Endothelial cell of umbilical vein (primary cell): ENCODE results near the gene SLC35G1. TPM values are rescaled to one million over a fixed set of nuclear protein-coding genes. Genes with fewer than 3 reads are reported as not detected.

ENCODE experiments used
- BruUV-seq: library from RNA; stranded (reverse); fragments of 400-500 nt; replicated peaks from 2 replicates; lab custom pipeline; 2021; lab: Mats Ljungman, UMichigan
- CTCF ChIA-PET: fragments of 300-600, 350-600 bp; sonication (Branson Sonifier 250); formaldehyde crosslinking; loops from one replicate; lab custom pipeline; 2021; ENCODE audit warnings: antibody characterized with exemption, inconsistent platforms; lab: Charles Lee
- POLR2A ChIA-PET: fragments of 300-600, 350-600 bp; sonication (Branson Sonifier 250); formaldehyde crosslinking; loops from one replicate; lab custom pipeline; 2021; ENCODE audit warnings: antibody characterized with exemption, inconsistent platforms; lab: Charles Lee
- DNase-seq: peaks from one replicate; pipeline ENCODE4 v3.0.0-alpha.2; 2011; ENCODE audit warnings: low read depth, low spot score
- FAIRE-seq: peaks from 2 replicates; lab custom pipeline; 2011; peaks lifted over from hg19 to GRCh38; lab: Jason Lieb, UNC
- H2AFZ ChIP-seq: 2 replicates; pipeline ENCODE4 v1.6.0; 2012; ENCODE audit warnings: low read depth, low read length, control low read depth, inconsistent platforms
- H3K27ac ChIP-seq: 2 replicates; pipeline ENCODE4 v1.5.1; 2011; ENCODE audit warnings: low read depth, mild to moderate bottlenecking, control low read depth, low read length, moderate library complexity; ENCODE audit not compliant: insufficient read depth
- H3K27me3 ChIP-seq, 2 experiments: 2 replicates each; pipeline versions ENCODE4 v1.6.0 to v1.6.1; 2011; ENCODE audit warnings: low read length in 2 of 2, mixed read lengths in 1 of 2; ENCODE audit not compliant: control insufficient read depth in 2 of 2, insufficient read depth in 2 of 2
- H3K36me3 ChIP-seq, 2 experiments: 2 replicates in 1 of 2; 3 replicates in 1 of 2; pipeline ENCODE4 v1.5.1; 2011; ENCODE audit warnings: low read length in 2 of 2, mild to moderate bottlenecking in 1 of 2, moderate library complexity in 1 of 2; ENCODE audit not compliant: control insufficient read depth in 2 of 2, insufficient read depth in 2 of 2; ENCODE audit errors: extremely low read depth in 1 of 2
- H3K4me1 ChIP-seq: 3 replicates; pipeline ENCODE4 v1.5.1; 2011; ENCODE audit warnings: mild to moderate bottlenecking, low read length; ENCODE audit not compliant: control insufficient read depth, insufficient read depth; ENCODE audit errors: extremely low read depth
- H3K4me2 ChIP-seq: 2 replicates; pipeline ENCODE4 v1.6.1; 2011; ENCODE audit warnings: low read length, control low read depth, mixed read lengths; ENCODE audit not compliant: insufficient read depth
- H3K4me3 ChIP-seq, 3 experiments: fragments of 200-600 bp in 1 of 3; sonication (generic), shearing (Covaris generic) in 1 of 3; replicated peaks in 1 of 3; 2 replicates each; pipeline ENCODE4 v1.5.1; 2011 to 2016; ENCODE audit warnings: control low read depth in 3 of 3, low read length in 3 of 3, mild to moderate bottlenecking in 2 of 3, inconsistent platforms in 1 of 3, low read depth in 1 of 3, moderate library complexity in 1 of 3; ENCODE audit not compliant: insufficient read depth in 1 of 3
- H3K79me2 ChIP-seq: 2 replicates; pipeline ENCODE4 v1.6.0; 2012; ENCODE audit warnings: low read length, inconsistent platforms; ENCODE audit not compliant: control insufficient read depth, insufficient read depth
- H3K9ac ChIP-seq: replicated peaks from 2 replicates; pipeline ENCODE3; 2011; ENCODE audit warnings: low read length, control low read depth; ENCODE audit not compliant: insufficient read depth; ENCODE audit errors: extremely low read depth
- H3K9me1 ChIP-seq: replicated peaks from 3 replicates; pipeline ENCODE4 v1.6.0; 2011; ENCODE audit warnings: mild to moderate bottlenecking, low read length; ENCODE audit not compliant: control insufficient read depth, insufficient read depth; ENCODE audit errors: extremely low read depth
- H3K9me3 ChIP-seq: replicated peaks from 2 replicates; pipeline ENCODE4 v1.5.1; 2012; ENCODE audit warnings: low read length, inconsistent platforms; ENCODE audit not compliant: control insufficient read depth, insufficient read depth
- H4K20me1 ChIP-seq: replicated peaks from 2 replicates; pipeline ENCODE3; 2011; ENCODE audit warnings: mild to moderate bottlenecking, low read length; ENCODE audit not compliant: control insufficient read depth, insufficient read depth; ENCODE audit errors: extremely low read depth
- CTCF ChIP-seq, 2 donors: IDR thresholded peaks; 1 replicate in 1 of 2; 2 replicates in 1 of 2; pipeline ENCODE4 v1.5.1; 2011; ENCODE audit warnings: low read length in 2 of 2, mild to moderate bottlenecking in 2 of 2, moderate library complexity in 2 of 2, control low read depth in 1 of 2, inconsistent platforms in 1 of 2, low read depth in 1 of 2; ENCODE audit not compliant: insufficient read depth in 1 of 2; ENCODE audit errors: extremely low read depth in 1 of 2
- EZH2 ChIP-seq: IDR thresholded peaks from 2 replicates; pipeline ENCODE4 v1.6.1; 2012; ENCODE audit warnings: borderline replicate concordance, low read depth, mild to moderate bottlenecking, moderate library complexity, low read length, inconsistent platforms; ENCODE audit not compliant: severe bottlenecking
- FOS ChIP-seq: IDR thresholded peaks from 2 replicates; pipeline ENCODE4 v1.6.1; 2011; ENCODE audit warnings: mild to moderate bottlenecking, low read length, moderate library complexity, borderline replicate concordance; ENCODE audit not compliant: insufficient read depth
- GATA2 ChIP-seq: IDR thresholded peaks from 2 replicates; pipeline ENCODE4 v1.7.0; 2011; ENCODE audit warnings: low read depth, mild to moderate bottlenecking, moderate library complexity, mixed read lengths, low read length; ENCODE audit not compliant: insufficient read length, insufficient read depth
- JUN ChIP-seq: IDR thresholded peaks from 2 replicates; pipeline ENCODE4 v1.6.1; 2011; ENCODE audit warnings: borderline replicate concordance, low read depth; ENCODE audit not compliant: insufficient read length, insufficient read depth
- MAX ChIP-seq: IDR thresholded peaks from 2 replicates; pipeline ENCODE4 v1.6.1; 2011; ENCODE audit not compliant: insufficient read depth, insufficient read length
- MYC ChIP-seq: IDR thresholded peaks from one replicate; pipeline ENCODE4 v1.6.1; 2011; ENCODE audit warnings: mild to moderate bottlenecking, low read depth, low read length
- POLR2A ChIP-seq: IDR thresholded peaks from 2 replicates; pipeline ENCODE4 v1.6.1; 2012; ENCODE audit warnings: low read depth, mild to moderate bottlenecking, control low read depth, low read length
- POLR2AphosphoS5 ChIP-seq: IDR thresholded peaks from 2 replicates; pipeline ENCODE4 v1.6.1; 2012; ENCODE audit warnings: low read depth, mild to moderate bottlenecking, control low read depth, low read length, moderate library complexity; ENCODE audit not compliant: insufficient read depth
- dilution Hi-C: fragments of 300-500 bp; cut with MboI; formaldehyde crosslinking; loops from one replicate; pipeline ENCODE4 v1.15.0; 2019; ENCODE audit warnings: low sequenced_read_pairs; ENCODE audit not compliant: extremely low pct_ligation_motif_present
- intact Hi-C: fragments of 100-400 bp; cut with micrococcal nuclease; formaldehyde crosslinking; loops from one replicate; pipeline ENCODE4 v1.10.0; 2022
- polyA plus RNA-seq, 4 experiments: library from polyadenylated mRNA; depleted of rRNA in 3 of 4; stranded (reverse) in 3 of 4; unstranded in 1 of 4; fragments of >200 nt; gene quantifications; 2 replicates each; pipeline versions ENCODE4 v1.2.1 to v1.2.3, GENCODE V29; 2011 to 2012; ENCODE audit warnings: missing spikeins in 1 of 4
- total RNA-seq: library from RNA; stranded (reverse); gene quantifications from 2 replicates; pipeline ENCODE4 v1.2.3, GENCODE V29; 2021

SLC35G1 gene
- total and polyA plus RNA-seq, 2 donors (not counting 3 experiments of a cell fraction or from before 2014, with no cell fraction given): 2.5 to 4.1 TPM

- Histone ChIP-seq H3K4me3 (no peak overlapping the region), H3K9me1 (no peaks in the 10 kb centered on the region), H3K79me2 (no peaks in the 10 kb centered on the region), H3K9ac (no peak overlapping the region), H3K27ac (no peak overlapping the region), H3K36me3 (no peaks in the 10 kb centered on the region), H3K9me3 (no peaks in the 10 kb centered on the region), H4K20me1 (peaks cover 3% of the 10 kb centered on the region), H3K27me3 (no peaks in the 10 kb centered on the region), H2AFZ (no peak overlapping the region), H3K4me2 (no peak overlapping the region), H3K4me1 (peaks cover 7% of the 10 kb centered on the region)
- no peak for TF ChIP-seq EZH2
- TF ChIP-seq FOS: no peak
- TF ChIP-seq MYC: no peak
- TF ChIP-seq MAX: no peak
- TF ChIP-seq GATA2: no peak
- TF ChIP-seq JUN: no peak
- TF ChIP-seq CTCF (IDR thresholded peaks at IDR 0.05; ENCODE audit: extremely low read depth in 1 of 2, insufficient read depth in 1 of 2, low read depth in 1 of 2, low read length in 2 of 2): no peak
- TF ChIP-seq POLR2A: no peak
- TF ChIP-seq POLR2AphosphoS5: no peak
- dilution Hi-C loops: no loop called here
- FAIRE-seq (no peak), DNase-seq (no peak)
- intact Hi-C loops: no loop called here
- POLR2A ChIA-PET: no interaction called here
- no TSS peak for BruUV-seq
- CTCF ChIA-PET: no interaction called here
Measured at GRCh38 chr10:93899109-93899508, 5.3 kb downstream of the SLC35G1 start.
